SIG-M5 (cell line): ENCODE measurements around the gene ALDH3A1.

Experiments
- DNase-seq: peaks from one replicate; lab custom pipeline; 2025; lab: John Stamatoyannopoulos, UW

Gene ALDH3A1

GRCh38 chr17:19740933-19741332 lies 7.2 kb downstream of the ALDH3A1 start:
- no peak for DNase-seq

DNA sequence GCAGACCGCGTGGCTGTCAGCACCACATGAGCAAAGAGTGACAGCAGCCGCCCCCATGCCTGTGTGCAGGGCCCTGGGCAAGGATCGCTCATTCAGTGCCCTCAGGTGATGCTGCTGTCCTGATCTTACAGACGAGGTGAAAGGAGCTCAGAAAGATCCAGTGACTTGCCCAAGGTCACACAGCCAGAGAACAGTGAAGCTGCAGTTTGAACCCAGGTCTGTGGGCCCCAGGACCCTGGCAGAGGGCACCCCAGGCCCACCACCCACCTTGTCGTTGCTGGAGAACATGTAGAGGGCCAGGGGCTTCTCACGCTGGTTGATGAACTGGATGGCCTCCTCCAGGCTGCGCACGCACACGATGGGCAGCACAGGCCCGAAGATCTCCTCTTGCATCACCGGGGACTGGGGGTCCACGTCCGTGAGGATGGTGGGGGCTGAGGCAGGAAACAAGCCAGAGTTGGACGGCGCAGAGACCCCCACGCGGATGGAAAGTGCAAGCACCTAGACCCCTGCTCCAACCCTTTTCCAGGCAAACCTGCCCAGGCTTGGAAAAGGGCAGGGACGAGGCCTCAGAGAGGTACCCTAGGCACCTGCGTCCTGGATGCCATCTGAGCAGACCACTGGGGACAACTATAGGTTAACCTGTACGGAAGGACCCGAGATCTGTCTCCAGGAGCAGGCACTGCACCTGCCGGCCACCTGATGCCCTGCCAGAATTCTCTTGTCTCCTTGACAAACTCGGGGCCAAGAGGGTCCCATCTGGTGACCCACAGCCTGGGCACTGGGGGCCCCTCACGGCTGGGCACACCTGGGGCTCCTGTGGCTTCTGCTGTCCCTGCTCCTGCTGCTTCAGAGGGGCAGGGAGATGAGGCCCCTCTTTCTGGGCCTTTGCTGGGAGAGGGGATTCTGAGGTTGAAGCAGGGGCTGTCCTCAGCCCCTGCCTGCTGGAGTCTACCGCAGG lies 8.6 kb downstream of the ALDH3A1 start:
- no peak for DNase-seq

DNA sequence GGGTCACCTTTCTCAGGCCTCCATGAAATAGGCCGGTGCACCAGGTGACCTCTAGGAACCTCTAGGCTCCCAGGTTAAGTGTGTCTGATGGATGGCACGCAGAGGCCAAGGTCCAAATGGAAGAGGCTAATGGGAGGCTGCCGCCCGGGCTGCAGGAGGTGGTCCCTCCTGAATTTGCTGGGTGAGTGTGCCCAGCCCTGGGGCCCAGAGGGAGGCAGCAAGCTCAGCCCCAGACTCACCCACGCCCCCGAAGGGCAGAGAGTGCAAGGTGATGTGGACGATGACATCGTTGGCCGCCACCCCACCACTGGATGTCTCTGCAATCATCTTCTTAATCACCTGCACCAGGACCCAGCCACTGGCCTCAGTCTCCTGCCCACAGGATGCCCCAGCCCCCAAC lies 9.3 kb downstream of the ALDH3A1 start:
- no peak for DNase-seq

DNA sequence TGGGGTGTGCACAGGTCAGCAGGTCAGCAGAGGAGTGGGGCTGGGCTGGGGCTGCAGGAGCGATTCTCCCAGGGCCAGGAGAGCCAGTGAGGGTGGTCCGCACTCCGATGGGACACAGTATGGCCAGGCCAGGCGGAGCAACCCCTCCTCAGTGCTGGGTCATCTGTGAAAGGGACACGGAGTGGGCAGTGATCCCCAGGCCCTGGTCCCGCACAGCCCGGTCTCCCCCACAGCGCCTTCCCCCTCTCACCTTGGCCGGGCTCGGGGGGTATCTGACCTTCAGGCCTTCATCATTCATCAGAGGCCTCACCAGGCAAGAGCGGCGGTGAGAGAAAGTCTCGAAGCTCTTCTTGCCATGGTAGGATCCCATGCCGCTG lies 10.0 kb downstream of the ALDH3A1 start:
- no peak for DNase-seq

DNA sequence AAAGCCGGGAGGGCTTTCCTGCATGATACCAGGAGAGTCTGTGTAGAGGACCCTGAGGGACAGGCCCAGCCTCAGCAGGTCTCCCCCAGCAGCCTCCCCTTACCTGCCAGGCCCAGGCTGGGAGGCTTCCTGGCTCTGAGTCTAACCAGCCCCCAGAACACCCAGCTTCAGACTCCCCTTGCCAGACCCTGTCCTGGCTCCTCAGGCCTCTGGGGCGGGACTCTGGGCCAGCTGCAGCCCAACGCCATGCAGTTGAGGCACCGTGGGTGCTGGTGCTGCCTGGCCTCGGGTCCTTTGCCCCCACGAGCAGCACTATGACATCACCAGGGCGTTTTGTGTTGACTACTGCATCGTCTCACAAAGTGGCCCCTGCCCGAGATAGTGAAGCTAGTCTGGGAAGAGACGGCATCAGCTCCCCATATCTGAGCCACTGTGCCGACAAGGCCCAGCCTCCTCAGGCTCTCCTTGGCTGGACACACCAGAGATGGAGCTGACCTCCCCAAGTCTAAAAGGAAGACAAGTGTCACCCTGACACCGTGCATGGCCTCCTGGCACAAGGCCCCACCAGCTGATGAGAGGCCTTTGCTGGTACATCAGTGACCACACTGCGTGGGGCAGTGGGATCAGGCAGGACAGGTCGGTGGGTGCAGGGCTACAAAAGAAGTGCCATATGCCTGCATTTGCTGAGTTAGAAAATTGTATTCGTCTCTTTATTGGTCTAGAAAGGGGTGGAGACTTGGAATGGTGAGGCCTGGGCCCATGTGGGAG lies 10.6 kb downstream of the ALDH3A1 start:
- no peak for DNase-seq

DNA sequence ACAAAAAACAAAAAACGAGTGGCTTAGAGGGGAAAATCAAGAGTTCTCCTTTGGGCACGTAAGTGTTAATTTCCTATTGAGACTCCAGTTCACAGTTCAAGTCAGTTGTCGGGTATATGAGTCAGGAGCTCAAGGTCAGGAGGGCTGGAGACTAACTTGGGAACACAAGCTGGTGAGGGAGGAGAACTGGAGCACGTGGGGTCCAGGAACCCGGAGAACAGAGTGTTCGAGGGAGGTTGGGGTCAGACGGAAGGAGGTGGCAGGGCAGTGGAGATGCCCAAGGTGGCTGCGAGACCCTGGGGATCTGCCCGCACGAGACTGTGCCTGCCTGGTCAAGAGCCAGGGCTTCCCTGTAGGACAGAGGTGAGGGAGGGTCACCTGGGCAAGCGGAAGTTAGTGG lies 12.0 kb downstream of the ALDH3A1 start:
- no peak for DNase-seq

DNA sequence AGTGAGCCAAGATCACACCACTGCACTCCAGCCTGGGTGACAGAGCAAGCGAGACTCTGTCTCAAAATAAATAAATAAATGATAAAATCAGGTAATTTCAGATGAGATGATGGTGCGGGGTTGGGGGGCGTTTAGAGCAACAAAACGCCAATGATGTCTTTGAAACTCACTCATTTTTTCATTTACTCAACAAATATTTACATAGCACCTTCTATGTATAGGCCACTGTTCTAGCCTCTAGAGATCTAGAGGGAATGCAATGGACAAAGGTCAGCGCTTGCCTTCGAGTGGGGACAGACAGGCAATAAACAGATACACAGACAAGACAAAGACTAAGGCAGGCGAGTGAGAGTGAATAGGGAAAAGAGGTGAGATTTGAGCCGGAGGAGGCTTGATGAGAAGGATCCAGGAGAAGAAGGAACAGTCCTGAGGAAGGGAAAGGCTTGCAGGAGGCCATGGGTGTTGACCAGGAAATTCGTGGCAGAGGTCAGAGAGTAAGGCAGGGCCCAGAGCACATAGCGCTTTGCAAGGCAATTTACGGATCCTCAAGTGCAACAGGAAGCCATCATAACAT lies 14.1 kb downstream of the ALDH3A1 start:
- DNase-seq: no peak

DNA sequence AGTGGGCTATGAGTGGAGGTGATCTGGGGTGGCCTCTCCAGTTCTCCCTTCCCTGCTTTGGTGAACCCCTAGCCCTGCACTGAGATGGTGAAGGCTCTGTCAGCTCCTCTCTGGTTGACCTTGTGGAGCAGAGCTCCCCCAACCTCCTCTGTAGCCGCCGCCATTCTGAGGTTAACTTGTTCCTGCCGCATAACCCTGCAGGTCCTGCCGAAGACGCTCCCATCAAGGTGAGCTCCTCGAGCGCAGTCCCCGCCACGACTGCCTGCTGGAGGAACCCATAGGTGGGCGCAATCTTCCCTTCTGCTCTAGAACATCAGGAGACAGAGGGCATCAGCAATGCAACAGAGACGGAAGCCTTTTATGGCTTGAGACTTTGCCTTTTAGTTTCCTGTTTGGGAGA lies 16.5 kb downstream of the ALDH3A1 start:
- no peak for DNase-seq

GRCh38 chr17:19730843-19731242 lies 17.3 kb downstream of the ALDH3A1 start:
- no peak for DNase-seq

DNA sequence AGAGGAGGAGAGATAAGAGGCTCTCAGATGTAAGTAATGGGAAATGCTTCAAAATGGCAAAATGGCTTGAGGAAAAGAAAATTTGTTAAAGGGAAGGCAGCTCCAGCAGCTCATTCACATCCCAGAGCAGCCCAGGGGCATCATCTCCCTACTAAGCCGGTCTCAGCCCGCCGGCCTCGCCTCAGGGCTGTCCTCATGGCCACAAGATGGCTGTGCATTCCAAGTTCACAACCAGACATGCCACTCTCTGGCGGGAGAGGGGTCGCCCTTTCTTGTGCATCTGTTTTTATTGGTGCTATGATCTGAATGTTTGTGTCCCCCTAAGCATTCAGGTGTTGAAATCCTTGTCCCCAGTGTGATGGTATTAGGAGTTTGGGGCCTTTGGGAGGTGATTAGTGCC lies 18.2 kb downstream of the ALDH3A1 start:
- DNase-seq: no peak

GRCh38 chr17:19728084-19728495 lies 20.0 kb downstream of the ALDH3A1 start:
- no peak for DNase-seq

DNA sequence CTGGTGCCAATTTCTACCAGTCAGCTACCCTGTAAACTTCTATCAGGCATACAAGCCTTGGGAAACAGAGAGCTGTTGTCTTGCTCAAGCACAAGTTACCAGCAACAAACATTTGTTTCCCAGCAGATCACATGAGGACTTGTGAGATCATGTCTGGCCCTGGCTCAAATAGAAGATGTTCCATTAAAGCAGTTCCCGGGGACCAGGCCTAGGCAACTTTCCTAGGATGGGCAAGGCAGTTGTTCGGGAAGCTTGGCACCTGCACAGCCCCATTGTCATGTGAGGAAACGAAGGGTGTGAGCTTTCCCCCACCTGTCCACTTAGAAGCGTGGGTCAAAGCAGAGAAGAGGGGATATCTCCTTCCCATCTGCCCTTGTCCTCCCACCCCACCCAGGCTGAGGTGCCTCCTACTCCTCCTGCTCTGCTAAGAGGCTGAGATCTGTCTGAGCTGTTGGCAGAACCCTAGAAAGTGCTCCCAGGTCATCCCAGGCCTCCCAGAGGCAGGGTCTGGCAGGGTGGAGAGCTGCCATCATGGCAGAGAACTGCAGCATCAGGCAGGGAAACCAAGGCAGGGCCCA lies 20.5 kb downstream of the ALDH3A1 start:
- no peak for DNase-seq

DNA sequence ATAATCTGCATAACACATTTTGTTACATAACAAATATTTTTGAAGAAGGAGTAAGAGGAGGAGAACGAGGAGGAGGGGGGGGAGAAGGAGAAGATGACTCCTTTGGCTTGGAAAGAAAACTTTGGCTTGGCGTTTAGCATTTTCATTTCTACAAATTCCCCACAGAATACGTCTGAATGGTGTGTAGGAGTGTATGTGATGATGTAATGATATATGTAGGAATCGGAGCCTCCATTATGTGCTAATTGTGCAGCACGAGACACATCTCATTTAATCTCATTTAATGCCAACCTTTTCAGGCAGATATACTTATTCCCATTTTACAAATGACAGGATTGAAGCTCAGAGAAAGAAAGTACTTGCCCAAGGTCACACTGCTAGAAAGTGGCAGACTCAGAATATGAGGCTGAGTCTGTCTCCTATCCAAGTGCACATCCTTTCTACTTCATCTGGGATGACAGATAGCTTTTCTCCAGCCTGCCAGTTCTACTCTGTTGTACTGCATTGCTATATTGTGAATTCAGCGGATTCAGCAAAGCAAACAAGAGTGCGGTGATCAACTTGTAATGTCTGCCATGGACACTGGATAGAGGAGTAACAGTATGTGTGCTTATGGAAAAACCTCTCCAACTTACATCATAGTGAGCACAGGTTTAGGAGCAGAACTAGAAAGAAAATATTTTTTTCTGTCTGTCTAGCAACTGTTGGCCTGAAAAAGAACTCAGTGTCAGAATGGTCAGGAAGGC lies 21.3 kb downstream of the ALDH3A1 start:
- no peak for DNase-seq

- DNase-seq: no peak
Measured at GRCh38 chr17:19725486-19725885, 22.6 kb downstream of the ALDH3A1 start.

- DNase-seq: no peak
Measured at GRCh38 chr17:19724501-19725420, 23.3 kb downstream of the ALDH3A1 start.

DNA sequence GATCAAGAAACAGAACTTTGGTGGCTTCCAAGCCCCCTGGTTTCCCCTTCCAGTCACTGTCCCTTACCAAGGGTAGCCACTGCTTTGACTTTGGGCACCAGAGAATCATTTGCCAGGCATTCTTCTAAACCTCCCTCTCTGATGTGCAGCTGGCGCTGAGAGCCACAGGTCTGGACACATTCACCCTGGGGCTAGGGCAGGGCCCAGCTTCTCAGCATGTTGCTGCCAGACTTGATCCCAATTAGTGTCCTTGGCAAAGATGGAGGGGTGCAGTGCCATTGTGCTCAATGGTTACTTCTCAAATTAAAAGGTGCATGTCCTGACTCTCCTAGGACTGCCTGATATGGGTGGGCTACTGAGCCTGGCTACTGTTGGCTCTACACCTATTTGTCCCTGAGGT lies 24.1 kb downstream of the ALDH3A1 start:
- DNase-seq: no peak

DNA sequence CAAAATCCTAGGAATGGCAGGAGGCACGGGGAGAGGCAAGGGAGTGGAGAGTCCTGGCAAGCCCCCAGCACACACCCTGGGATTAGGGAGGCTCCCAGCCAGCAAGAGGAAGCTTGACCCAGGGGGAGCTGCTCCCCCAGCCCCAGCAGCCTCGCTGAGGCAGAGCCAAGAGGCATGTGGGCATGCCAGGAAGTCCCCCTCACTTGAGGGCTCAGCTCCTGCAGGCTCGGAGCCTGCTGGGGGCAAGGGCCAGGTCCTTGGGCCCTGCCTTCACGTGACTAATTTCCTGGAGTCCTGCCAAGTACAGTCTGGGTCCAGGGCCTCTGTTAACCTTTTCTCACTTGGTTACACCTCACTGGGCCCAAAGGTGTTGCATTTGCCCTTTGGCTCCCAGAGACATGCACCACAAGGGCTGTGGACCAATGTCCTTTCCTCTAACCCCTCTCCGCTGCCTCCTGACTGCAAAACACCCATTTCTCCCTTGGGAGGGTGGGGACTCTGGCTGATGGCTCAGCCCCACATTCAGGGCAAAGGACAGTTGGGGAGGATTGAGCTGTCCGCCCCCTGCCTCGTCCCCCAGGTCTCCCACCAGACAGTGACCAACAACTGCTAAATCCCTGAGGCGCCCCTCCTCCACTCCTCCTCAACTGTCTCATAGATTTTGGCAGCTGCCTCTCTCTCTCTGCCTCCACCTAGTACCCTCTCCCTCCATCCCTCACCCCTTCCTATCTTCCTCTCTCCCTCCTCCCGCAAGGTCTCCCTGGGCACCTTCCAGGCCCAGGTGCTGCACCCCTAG lies 27.3 kb downstream of the ALDH3A1 start:
- no peak for DNase-seq

DNA sequence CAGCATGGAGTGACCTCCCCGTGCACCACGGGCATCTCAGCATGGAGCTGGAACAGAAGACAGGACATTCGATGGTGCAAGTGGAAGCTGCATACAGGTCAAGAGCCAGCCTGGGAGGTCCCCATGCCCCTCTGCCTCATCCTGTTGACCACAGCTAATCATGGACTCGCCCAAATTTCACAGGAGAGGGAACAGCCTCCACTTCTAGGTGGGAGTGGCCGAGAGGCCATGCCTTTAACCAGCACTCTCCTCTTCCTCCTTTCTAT lies 28.0 kb downstream of the ALDH3A1 start:
- DNase-seq: no peak

DNA sequence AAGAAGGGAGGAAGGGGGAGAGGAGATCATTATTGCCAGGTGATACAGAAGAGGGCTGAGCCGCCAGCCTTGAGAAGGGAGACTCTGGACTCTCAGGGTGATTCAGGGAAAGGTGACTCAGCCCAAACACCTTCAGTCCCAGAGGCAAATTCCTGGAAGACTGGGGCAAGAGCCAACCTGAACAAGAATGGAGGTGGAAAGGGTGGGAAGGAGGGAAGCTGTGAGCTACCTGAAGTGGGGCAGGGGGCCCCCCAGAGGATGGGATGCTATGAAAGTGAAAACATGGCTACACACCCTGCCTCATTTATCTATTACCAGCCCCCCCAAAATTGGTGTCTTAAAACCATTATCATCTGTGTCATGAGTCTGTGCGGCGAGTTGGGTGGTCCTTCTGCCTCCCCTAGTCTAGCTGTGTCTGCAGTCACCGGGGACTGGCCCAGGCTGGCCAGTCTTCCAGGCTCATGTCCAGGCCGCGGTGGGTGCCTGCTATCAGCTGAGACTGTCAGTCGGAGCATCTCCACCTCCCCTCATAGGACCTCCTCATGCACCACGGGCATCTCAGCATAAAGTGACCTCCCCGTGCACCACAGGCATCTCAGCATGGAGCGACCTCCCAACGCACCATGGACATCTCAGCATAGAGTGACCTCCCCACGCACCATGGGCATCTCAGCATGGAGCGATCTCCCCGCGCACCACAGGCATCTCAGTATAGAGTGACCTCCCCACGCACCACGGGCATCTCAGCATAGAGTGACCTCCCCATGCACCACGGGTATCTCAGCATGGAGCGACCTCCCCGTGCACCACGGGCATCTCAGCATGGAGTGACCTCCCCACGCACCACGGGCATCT lies 28.5 kb downstream of the ALDH3A1 start:
- no peak for DNase-seq
